Fibroblast of peridontal ligament (primary cell): ENCODE results near the gene CNST.
"Not testable (repeated sequence)": the region's sequence is repeated elsewhere in the genome, so short reads cannot be mapped to it uniquely, and the experiment has no call there.

ENCODE experiments used
- DNase-seq: peaks from one replicate; pipeline ENCODE4 v3.0.0-alpha.2; 2010; ENCODE audit errors: extremely low read depth

Gene CNST

GRCh38 chr1:246618240-246618808, 52.1 kb downstream of the CNST start:
- DNase-seq: no peak

- peak; percentile 42 for DNase-seq
These were observed 55.9 kb downstream of the CNST start for GRCh38 chr1:246622035-246622652.

- DNase-seq: no peak
These were observed 57.8 kb downstream of the CNST start for GRCh38 chr1:246624091-246624490.

GRCh38 chr1:246629030-246629429, 62.8 kb downstream of the CNST start:
- no peak for DNase-seq

GRCh38 chr1:246629976-246630375, 63.7 kb downstream of the CNST start:
- no peak for DNase-seq

GRCh38 chr1:246631426-246631825, 65.2 kb downstream of the CNST start:
- DNase-seq: peak; percentile 63

- peak; percentile 92 for DNase-seq
These were observed 66.3 kb downstream of the CNST start for GRCh38 chr1:246632281-246633168.

GRCh38 chr1:246634659-246635058, 68.4 kb downstream of the CNST start:
- DNase-seq: not testable (repeated sequence)

GRCh38 chr1:246638941-246639655, 72.8 kb downstream of the CNST start:
- no peak for DNase-seq

GRCh38 chr1:246639732-246640131, 73.5 kb downstream of the CNST start:
- DNase-seq: no peak

GRCh38 chr1:246640747-246641146, 74.5 kb downstream of the CNST start:
- no peak for DNase-seq

GRCh38 chr1:246641394-246641793, 75.1 kb downstream of the CNST start:
- no peak for DNase-seq

GRCh38 chr1:246642719-246643118, 76.5 kb downstream of the CNST start:
- no peak for DNase-seq

- peak; percentile 71 for DNase-seq
These were observed 80.9 kb downstream of the CNST start for GRCh38 chr1:246647113-246647512.

GRCh38 chr1:246647513-246647912, 81.3 kb downstream of the CNST start:
- DNase-seq: peak; percentile 37

- no peak for DNase-seq
These were observed 84.9 kb downstream of the CNST start for GRCh38 chr1:246651012-246651695.

GRCh38 chr1:246658567-246658966, 92.3 kb downstream of the CNST start:
- DNase-seq: no peak

- no peak for DNase-seq
These were observed 93.4 kb downstream of the CNST start for GRCh38 chr1:246659594-246660140.

- DNase-seq: no peak
These were observed 95.2 kb downstream of the CNST start for GRCh38 chr1:246661451-246661850.

GRCh38 chr1:246667773-246668172, 101.5 kb downstream of the CNST start:
- DNase-seq: no peak

GRCh38 chr1:246669659-246670058, 103.4 kb downstream of the CNST start:
- DNase-seq: no peak
